NCI-H510A (cell line): Measurements from ENCODE around the gene RAB28.
"Not testable (repeated sequence)": the region's sequence is repeated elsewhere in the genome, so short reads cannot be mapped to it uniquely, and the experiment has no call there.

Experiments
- DNase-seq: peaks from one replicate; lab custom pipeline; 2025; lab: John Stamatoyannopoulos, UW

RAB28 gene

DNA sequence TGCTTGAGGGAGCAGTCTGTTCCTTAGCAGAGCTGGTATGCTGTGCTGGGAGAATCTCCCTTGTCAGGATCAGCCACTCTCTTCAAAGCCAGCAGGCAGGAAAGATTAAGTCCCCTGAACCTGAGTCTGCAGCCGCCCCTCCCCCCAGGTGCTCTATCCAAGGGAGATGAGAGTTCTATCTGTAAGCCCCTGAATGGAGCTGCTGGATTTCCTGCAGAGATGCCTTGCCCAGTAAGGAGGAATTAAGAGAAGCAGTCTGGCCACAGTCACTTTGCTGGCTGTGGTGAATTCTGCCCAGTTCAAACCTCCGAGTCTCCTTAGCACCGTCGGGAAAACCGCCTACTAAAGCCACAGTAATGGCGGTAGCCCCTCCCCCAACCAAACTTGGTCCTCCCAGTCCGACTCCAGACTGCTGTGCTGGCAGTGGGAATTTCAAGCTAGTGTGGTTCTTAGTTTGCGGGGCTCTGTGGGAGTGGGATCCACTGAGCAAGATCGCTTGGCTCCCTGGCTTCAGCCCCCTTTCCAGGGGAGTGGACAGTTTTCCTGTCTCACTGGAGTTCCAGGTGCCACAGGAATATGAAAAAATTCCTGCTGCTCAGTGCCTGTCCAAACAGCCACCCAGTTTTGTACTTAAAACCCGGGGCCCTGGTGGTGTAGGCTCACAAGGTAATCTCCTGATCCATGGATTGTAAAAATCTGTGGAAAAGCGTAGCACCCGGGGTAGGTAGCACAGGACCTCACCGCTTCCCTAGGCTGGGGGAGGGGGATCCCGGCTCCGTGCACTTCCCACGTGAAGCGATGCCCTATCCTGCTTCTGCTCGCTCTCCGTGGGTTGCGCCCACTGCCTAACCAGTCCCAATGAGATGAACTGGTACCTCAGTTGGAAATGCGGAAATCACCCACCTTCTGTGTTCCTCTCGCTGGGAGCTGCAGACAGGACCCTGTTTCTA is 38.0 kb downstream of the RAB28 start:
- no peak for DNase-seq

DNA sequence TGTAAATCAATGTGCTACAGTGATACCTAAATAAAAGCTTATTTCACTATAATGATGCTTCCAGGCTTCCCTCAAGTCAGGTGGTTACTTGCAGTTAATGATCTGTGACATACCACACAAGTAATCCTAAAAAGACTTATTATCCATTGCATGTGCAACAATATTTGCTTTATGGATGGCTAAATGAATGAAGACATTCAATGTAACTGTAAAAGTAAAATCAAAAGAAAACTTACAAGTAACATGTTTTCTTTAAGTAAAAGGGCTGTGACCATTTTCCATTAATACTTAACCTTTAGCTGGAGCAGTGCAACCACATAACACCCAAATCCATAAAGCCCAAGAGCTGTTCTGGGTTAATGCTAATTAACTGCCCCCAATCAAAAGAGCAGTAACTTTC is 42.6 kb downstream of the RAB28 start:
- no peak for DNase-seq

DNA sequence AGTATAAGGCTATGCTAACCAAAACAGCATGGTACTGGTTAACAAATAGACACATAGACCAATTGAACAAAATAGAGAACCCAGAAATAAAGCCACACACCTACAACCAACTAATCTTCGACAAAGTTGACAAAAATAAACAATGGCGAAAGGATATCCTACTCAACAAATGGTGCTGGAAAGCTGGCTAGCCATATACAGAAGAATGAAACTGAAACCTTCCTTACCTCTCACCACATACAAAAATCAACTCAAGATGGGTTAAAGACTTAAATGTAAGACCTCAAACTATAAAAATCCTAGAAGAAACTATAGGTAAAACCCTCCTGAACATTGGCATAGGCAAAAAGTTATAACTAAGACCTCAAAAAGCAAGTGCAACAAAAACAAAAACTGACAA is 47.2 kb downstream of the RAB28 start:
- no peak for DNase-seq

DNA sequence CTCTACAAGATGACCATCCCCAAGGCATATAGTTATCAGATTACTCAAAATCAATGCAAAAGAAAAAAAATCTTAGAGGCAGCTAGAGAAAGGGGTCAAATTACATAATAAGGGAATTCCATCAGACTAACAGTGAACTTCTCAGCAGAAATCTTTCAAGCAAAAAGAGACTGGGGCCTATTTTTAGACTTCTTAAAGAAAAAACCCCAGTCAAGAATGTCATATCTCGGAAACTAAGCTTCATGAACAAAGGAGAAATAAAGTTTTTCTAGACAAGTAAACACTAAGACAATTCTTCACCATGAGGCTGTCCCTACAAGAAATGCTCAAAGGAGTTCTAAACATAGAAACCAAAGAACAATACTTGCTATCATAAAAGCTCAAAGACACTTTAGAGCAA is 51.7 kb downstream of the RAB28 start:
- no peak for DNase-seq

DNA sequence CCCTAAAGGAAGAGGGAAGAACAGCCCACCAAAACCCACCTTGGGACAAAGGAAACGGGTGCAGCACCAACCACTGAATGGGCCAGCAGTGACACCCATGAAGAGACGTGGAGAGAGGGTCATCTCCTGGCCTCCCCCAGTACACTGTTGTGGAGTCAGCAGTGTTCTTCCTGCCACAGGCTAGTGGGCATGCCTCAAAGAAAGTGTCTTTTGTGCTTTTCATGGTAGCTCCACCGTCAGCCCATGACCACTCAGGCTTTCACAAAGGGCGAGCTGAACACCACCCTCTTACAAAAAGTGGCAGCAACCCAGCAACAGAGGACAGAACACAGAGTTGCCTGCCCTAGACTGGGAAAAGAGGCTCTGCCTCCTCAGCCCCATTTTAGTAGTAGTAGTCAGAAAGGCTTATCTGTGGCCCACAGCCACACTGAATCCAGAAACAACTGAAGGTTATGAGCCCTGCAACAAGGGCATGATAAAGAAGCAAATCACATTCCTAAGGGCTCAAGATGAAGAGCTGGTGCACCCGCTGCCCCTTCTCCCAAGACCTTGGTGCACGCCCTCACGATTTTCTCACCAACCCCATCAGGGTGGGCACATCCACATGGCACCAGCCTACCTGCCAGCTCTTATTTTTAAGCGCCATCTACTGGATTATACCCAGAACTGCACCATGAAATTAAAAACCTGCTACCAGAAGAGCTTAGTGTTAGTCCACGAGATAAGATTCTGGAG is 53.1 kb downstream of the RAB28 start:
- DNase-seq: no peak

DNA sequence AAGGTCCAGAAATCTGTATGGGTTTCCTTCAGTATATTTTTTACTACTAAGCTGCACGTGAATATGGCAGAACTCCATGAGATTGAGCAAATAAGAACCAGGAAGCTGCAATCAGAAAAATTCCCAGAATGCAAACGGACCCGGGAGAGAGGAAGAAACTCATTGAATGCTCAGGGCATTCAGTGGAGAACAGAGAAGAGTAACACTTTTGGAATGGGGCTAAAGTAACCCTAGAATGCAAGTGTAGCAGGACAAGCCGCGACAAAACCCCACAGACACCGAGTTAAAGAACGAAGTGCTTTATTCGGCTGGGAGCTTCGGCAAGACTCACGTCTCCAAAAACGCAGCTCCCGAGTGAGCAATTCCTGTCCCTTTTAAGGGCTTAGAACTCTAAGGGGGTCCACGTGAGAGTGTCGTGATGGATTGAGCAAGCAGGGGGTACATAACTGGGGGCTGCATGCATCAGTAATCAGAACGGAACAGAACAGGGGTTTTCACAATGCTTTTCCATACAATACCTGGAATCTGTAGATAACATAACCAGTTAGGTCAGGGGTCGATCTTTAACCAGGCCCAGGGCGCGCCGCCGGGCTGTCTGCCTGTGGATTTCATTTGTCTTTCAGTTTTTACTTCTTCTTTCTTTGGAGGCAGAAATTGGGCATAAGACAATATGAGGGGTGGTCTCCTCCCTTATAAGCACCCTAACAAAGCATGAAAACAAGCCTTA is 56.4 kb downstream of the RAB28 start:
- DNase-seq: no peak

DNA sequence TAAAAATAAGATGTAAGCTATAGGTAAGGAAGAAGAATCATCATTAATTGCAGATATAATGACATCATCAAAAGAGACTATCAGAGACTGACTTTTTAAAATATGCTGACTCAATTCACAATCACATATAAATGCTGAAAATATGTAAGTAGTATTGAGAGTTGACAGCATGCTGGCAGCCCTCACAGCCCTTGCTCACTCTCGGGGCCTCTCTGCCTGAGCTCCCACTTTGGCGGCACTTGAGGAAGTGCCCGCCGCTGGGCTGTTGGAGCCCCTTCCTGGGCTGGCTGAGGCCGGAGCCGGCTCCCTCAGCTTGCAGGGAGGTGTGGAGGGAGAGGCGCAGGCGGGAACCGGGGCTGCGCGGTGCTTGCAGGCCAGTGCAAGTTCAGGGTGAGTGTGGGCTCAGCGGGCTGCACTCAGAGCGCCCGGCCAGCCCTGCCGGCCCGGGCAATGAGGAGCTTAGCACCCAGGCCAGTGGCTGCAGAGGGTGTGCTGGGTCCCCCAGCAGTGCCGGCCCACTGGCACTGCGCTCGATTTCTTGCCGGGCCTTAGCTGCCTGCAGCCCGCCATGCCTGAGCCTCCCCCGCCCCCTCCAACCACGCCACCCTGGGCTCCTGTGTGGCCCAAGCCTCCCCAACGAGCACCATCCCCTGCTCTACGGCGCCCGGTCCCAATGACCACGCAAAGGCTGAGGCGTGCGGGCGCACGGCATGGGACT is 68.9 kb downstream of the RAB28 start:
- DNase-seq: no peak

DNA sequence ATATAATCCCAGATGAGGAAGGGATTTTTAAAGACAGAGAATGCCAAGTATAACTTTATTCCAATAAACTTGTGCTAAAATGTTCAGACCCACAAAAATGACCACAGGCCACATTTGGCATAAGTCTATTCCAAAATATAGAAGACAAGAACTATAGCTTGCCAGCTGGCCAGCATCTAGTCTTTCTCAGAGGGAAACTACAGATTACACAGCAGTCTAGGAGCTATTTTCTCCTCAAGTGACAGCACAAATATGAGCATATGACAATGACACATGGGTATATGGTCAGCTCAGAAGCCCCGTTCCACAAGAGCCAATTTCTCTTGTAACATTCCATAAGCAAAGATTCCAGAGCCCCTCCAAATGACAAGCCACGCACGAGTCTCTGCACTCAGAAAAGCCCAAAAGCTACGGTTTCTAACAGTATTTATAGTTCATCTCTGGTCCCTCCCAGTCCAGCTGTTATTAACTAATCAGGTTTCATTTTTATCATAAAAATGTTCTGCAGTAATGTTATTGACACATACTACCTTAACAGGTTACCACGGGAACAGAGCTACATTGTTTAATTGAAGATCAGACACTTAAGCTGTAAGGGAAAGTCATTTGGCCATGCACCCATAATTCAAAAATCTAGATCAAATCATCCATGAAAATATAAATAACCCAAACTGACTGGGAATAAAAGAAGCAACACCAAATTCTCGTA is 70.3 kb downstream of the RAB28 start:
- no peak for DNase-seq

DNA sequence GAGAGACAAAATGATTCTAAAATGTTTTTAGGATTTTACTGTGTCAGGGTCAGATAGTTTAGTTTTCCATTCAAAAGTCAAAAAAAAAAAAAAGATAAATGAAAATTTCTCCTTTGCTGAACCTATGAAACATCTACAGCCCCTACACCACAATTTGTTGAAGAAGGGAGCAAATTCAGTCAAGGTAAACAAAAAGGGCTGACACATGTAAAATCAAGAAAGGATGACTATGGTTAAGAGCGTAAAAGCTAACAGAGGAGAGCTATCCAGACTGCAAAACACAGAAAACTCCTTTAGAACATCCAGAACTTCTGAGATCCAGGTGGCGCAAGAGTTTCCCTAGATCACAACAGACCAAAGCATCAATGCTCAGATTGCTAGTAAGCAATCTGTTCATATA is 72.2 kb downstream of the RAB28 start:
- DNase-seq: no peak

DNA sequence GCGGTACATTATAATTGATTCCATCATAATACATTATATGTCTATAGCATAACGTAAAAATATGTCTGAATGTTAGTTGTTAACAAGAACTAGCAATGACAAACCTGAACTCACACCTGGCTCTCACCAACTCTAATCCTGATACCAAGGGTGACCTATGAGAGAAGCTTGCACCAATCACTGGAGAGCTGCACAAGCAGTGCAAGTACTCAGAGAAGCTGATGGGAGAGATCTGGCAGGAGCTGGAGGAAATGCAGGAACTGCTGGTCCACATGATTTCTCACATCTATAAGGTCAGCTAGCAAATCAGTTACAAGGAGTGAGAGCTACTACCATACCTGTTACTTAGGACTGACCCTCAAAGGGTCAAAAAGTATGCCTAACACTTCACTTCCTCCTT is 74.8 kb downstream of the RAB28 start:
- no peak for DNase-seq

DNA sequence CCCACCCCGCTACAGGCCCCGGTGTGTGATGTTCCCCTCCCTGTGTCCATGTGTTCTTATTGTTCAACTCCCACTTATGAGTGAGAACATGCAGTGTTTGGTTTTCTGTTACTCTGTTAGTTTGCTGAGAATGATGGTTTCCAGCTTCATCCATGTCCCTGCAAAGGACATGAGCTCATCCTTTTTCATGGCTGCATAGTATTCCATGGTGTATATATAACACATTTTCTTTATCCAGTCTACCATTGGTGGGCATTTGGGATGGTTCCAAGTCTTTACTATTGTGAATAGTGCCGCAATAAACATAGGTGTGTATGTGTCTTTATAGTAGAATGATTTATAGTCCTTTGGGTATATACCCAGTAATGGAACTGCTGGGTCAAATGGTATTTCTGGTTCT is 78.0 kb downstream of the RAB28 start:
- DNase-seq: not testable (repeated sequence)

DNA sequence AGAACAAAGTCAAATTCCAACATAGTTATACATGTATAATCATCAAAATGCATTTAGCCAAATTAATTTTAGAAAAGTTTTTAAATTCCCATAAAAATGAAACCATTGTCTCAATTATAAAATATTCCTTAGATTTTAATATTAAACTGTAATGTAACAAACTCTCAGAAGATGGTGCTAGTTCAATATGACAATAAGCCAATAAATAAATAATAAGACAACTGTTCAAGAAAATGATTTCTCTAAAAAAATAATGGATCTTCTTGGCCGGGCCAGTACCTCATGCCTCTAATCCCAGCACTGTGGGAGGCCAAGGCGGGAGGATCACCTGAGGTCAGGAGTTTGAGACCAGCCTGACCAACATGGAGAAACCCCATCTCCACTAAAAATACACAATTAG is 80.3 kb downstream of the RAB28 start:
- no peak for DNase-seq

DNA sequence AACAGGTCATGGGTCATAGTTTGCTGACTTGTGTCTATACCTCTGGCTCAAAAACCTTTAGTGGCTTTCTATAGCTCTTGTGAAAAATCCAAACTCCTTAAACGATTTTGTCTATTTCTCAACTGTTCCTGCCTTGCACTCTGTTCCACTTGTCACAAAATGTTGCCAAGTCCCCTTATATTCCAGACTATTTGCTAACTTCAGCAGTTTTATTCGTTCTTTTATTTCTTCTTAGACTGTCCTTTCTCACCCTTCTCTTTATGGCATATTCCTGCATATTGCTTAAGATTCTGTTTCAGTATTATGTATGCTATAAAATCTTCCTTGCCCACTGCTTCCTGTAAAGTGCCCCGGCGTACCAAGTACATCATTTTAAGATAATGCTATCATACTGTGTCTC is 80.8 kb downstream of the RAB28 start:
- DNase-seq: no peak

DNA sequence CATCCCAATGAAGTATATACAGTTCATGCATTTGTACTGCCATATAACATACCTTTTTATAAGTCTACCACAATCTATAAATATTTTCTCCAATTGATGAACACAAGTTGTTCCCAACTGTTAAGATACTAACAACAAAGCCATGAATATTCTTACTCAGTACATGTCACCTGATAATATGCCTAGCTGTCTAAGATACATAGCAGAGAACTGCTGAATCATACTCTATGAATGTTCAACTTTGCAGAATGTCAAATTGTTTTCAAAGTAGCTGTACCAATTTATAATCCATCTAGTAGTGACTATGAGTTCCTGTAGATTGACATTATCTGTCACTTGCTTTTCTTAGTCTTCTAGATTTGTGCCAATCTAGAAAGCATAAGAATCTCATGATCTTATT is 84.9 kb downstream of the RAB28 start:
- no peak for DNase-seq

DNA sequence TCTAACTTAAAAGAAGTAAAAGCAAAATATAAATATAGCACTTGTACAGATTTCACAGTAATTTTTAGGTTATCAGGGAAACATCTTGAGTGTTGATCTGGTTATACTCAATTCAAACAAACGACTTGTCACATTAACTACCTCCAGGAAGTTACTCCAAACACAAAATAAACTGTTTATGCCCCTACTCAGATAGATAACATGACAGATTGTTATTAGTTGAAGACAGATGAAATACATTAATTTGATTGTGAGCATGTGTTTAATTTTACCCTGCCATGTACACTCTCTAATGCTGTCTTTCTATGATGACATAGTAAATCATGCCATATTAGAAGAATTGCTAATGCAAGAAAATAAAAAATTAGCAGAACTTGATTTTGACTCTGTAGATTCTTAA is 88.0 kb downstream of the RAB28 start:
- DNase-seq: no peak

DNA sequence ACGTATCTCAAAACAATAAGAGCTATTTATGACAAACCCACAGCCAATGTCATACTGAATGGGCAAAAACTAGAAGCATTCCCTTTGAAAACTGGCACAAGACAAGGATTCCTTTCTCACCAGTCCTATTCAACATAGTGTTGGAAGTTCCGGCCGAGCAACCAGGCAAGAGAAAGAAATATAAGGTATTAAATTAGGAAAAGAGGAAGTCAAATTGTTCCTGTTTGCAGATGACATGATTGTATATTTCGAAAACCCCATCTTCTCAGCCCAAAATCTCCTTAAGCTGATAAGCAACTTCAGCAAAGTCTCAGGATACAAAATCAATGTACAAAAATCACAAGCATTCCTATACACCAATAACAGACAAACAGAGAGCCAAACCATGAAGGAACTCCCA is 94.2 kb downstream of the RAB28 start:
- not testable (repeated sequence) for DNase-seq

DNA sequence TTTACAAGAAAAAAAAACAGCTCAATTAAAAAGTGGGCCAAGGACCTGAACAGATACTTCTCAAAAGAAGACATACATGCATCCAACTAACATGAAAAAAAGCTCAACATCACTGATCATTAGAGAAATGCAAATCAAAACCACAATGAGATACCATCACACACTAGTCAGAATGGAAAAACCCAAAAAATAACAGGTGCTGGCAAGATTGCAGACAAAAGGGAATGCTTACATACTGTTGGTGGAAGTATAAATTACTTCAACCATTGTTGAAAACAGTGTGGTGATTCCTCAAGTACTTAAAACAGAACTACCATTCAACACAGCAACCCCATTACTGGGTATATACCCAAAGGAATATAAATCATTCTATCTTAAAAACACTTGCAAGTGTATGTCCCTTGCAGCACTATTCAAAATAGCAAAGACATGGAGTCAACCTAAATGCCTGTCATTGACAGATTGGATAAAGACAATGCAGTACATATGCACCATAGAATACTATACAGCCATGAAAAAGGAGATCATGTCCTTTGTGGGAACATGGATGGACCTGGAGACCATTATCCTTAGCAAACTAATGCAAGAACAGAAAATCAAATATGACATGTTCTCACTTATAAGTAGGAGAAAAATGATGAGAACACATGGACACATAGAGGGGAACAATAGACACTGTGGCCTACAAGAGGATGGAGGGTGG is 97.6 kb downstream of the RAB28 start:
- no peak for DNase-seq

DNA sequence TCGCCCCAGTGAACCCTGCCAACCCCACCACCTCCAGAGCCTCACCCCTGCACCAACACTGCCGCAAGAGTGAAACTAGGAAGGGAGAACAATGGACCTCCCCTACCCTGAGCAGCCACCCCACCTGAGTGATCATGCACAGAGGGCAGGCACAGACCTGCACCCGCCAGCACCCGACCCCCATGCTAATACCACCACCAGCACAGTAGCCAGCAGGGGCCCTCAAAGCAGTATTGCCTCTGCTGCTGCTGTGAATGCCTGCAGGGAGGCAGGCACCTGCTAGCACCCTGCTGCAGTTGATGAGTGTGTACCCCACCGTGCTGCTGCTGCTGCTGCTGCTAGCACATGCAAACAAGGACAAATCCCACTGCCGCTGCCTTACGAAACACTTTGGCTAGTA is 100.1 kb downstream of the RAB28 start:
- no peak for DNase-seq

DNA sequence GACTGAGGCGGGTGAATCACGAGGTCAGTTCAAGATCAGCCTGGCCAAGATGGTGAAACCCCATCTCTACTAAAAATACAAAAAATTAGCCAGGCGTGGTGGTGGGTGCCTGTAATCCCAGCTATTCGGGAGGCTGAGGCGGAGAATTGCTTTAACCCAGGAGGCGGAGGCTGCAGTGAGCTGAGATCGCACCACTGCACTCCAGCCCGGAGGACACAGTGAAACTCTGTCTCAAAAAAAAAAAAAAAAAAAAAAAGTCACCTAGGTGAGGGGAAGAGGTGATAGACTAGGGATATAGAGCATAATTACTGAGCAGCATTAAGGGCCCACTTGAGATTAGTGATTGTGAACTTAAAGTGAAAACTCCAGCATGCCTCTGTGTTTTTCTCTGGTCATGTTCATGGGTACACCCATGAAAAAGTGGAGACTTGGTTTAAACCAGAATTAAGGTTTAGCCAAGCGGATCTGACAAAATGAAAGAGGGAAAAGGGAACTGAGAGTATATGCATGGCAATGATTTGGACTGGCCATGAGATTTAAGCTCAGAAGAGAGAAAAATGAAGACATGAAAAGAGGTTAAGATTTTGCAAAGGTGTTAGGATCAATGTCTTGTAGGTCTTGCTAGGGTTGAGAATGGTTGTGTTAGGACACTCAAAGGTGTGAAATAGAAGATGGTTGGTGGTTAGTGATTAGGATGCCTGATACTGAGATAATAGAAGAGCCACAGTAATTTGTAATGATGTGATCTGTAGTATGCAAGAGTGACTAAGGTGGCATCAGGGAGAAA is 105.0 kb downstream of the RAB28 start:
- no peak for DNase-seq

DNA sequence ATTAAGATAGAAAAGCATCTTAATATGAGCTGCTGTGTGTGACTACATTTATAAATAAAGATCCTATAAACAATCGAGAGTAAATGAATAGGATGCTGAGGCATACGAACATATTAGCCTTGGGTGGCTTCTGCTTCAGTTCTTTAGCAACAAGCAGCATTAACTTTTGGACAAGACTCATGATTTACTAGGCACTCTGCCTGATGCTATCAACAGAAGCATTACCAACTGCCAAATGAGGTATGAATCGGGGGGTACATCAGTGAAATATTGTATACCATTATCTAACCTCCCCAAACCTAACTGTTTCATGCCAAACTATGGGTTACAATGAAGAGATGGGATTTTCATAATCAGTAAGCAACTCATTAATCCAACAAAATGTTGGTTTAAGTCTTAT is 113.1 kb downstream of the RAB28 start:
- DNase-seq: no peak
